GM23338 (cell line): Measurements from ENCODE around the gene IVD. TPM values are rescaled to one million over a fixed set of nuclear protein-coding genes. Genes with fewer than 3 reads are reported as not detected.

Experiments used
- CREB1 ChIP-seq: fragments of 250-450 bp; sonication (Bioruptor Pico); IDR thresholded peaks from 2 replicates; pipeline ENCODE4 v1.5.0; 2020; ENCODE audit warnings: low read depth, mild to moderate bottlenecking, moderate library complexity
- ETS1 ChIP-seq: IDR thresholded peaks from 2 replicates; pipeline ENCODE4 v1.6.1; 2016; ENCODE audit warnings: antibody characterized with exemption
- JUNB ChIP-seq: IDR thresholded peaks from one replicate; pipeline ENCODE4 v1.6.1; 2016; ENCODE audit warnings: antibody characterized with exemption; ENCODE audit not compliant: unreplicated experiment
- POLR2AphosphoS5 ChIP-seq: IDR thresholded peaks from 2 replicates; pipeline ENCODE4 v1.6.1; 2016; ENCODE audit warnings: antibody characterized with exemption, low read depth
- REST ChIP-seq: IDR thresholded peaks from one replicate; pipeline ENCODE4 v1.6.1; 2018; ENCODE audit warnings: antibody characterized with exemption; ENCODE audit not compliant: unreplicated experiment
- ZNF114 ChIP-seq: fragments of 250-450 bp; sonication (Bioruptor Pico); IDR thresholded peaks from 2 replicates; pipeline ENCODE4 v1.5.0; 2020; ENCODE audit warnings: mild to moderate bottlenecking, moderate library complexity
- ZNF462 ChIP-seq: fragments of 250-450 bp; sonication (Bioruptor Pico); IDR thresholded peaks from 2 replicates; pipeline ENCODE4 v1.5.0; 2020; ENCODE audit warnings: mild to moderate bottlenecking, moderate library complexity
- polyA plus RNA-seq: library from polyadenylated mRNA; unstranded; fragments of >200 nt; fragmentation: Nextera tagmentation; extraction: Ambion mirVana; gene quantifications from 2 replicates; pipeline ENCODE4 v1.2.1, GENCODE V29; 2016
- total RNA-seq: library from RNA; depleted of rRNA; stranded (reverse); fragments of >200 nt; shearing (Covaris generic); gene quantifications from 2 replicates; pipeline ENCODE4 v1.2.3, GENCODE V29; 2014

The IVD gene
- total and polyA plus RNA-seq, 2 experiments from 2014 or later = 54.1 to 75.4 TPM

GRCh38 chr15:40451527-40452158, 46.0 kb downstream of the IVD start (continued):
- TF ChIP-seq ZNF462 = no peak
- no peak for TF ChIP-seq REST
- TF ChIP-seq CREB1 (CRISPR knock-in tag) = no peak
- no peak for TF ChIP-seq POLR2AphosphoS5
- no peak for TF ChIP-seq ETS1
- TF ChIP-seq ZNF114 (CRISPR knock-in tag) = no peak
- no peak for TF ChIP-seq JUNB
